OCI-M1 (cell line): ENCODE measurements around the gene CD58.

Experiments
- DNase-seq: peaks from one replicate; lab custom pipeline; 2025; lab: John Stamatoyannopoulos, UW

Gene CD58

DNA sequence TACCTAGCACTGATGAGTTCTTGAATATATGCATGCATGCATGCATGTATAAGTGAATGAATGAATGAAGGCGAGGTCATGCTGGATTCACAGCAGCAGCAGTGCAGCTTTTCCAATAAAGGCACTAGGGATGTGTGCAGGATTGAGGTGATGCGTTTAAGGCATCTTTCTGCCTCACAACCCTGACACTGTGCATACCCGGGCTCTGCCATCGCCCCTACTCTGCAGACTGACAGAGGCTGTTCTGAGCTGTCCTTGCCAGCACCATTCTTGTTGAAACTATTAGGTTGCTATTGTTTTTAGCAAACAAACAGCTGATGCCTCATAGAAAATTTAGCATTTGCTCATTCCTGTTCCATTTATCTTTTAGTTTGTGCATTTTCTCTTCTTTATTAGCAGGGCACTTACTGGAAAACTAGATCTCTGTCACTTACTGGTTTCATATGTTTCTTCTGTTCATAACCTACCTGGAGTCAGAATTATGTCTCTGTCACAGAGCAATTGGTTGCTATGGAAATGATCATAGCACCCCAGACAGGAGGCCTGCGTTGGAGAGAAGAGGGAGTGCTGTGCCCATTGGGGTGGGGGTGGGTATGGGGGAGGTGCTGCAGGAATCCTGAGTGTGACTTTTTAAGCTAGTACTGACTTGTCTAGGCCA is 79.0 kb downstream of the CD58 start:
- no peak for DNase-seq

DNA sequence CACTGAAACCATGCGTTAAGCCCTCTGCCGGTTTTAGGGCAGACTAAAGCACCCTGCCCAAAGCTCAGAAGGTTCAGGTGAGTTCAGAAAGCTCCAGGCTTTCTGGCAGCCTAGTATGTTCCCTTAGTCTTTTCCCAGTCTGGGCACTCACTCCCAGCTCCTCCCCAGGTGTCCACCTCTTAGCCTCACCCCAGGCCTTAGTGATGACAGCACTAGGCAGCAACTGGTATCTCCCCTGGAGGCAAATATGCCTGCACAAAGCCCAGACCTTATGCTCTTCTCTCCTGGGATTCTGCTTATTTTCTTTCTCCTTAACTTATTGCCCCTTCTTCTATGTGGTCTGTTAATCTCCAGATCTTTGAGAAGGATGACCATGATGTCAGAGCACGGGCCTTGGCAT is 80.2 kb downstream of the CD58 start:
- no peak for DNase-seq

DNA sequence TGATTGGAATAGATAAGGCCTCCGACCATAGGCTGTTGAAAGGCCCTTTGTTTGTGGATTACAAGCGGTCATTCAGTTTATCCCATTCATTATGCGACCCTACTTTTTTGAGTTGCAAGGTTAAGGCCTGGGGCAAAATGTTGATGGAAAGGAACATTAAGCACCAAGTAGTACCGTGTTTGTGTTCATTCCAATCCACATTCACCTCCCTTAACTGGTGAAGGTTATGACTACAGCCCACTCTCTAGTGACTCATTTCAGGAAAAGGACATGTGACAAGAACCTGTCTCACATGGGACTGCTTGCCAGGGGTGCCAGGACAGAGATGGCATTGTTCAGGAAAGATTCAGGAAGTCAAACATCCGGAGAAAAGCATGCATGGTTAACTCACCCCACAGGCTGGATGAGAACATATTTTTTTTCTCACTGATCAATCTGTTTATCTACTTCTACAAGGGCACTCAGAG is 81.6 kb downstream of the CD58 start:
- DNase-seq: no peak

DNA sequence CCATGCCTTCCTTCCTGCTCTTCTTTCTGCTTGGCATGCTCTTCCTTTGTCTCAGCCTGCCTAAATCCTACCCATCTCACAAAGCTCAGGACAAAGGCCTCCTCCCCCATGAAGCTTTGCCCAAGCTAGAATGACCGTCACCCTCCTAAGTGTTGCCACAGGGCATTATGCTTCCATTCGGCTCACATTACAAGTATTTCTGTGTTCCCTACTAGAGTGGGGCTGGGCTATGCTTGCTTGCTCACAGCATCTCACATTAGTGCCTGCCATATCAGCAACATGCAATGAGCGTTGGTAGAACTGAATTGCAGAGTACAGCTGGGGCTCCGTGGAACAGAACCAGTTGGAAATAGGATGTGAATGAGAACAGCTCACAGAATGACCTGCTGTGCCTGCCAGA is 82.8 kb downstream of the CD58 start:
- no peak for DNase-seq

DNA sequence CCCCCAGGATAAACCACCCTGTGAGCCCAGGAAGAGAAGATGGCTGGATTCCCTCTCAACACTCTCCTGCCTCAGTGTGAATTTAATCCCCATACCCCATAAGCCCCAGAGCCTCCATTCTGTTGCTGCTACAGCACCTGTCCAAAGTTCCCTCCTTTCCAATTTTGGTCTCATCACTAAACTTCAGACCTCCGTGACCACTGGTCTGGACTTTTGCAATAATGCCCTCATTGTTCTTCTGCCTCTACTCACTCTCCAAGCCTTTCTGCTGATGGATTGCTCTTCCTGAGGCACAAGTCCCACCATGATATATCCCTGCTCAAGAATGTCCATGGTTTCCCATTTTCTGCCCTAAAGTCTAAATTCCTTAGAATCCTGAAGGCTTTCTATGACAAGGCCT is 83.2 kb downstream of the CD58 start:
- DNase-seq: no peak

DNA sequence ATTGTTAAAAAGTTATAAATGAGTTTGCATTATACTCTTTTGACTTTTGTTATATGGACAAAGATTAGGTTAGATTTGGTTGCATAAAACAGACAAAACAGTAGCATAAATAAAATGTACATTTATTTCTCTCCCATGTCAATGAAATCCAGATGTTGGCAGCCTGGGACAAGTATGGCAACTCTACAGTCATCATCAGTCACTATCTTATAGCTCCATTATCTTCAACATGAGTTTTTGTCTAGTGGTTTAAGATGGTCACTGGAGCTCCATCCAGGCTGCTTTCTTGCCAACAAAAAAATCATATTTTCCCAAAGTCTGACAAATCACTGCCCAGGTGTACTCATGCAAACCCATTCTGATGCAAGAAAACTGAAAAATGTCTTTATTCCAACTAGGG is 83.8 kb downstream of the CD58 start:
- no peak for DNase-seq

DNA sequence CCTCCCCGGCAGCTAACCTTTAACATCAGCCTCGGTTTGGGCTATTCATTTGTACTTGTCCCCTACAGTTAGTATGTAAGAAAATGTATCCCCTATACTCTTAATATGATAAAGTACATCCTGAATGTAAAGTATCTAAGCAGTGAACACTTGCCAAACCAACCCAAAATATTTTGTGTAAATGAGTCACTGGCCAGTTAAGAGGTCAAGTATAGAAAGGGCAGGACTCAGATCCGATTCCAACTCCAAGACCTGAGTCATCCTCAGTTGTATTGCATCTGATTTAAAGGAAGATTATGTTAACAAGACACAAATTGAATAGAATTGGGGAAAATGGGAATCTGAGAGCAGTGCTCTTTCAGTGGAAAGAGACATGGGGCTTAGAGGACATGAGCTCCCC is 84.4 kb downstream of the CD58 start:
- DNase-seq: no peak

DNA sequence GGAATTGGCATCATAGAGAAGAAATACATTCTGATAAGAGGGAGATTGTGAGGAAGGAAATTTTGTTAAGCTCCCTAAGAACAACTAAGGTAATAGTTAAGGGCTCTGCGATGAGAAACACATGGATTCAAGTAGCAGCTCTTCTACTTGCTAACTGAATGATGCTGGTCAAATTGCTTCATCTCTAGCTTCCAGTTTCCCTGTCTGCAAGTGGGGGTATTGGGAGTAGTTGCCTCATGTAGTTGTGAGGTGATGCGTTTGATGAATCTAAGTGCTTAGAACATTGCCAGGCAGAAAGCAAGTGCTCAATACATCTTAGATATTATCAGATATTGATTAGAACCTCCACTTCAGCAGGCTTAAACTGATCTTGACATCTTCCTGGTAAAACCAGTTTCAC is 84.8 kb downstream of the CD58 start:
- DNase-seq: no peak

DNA sequence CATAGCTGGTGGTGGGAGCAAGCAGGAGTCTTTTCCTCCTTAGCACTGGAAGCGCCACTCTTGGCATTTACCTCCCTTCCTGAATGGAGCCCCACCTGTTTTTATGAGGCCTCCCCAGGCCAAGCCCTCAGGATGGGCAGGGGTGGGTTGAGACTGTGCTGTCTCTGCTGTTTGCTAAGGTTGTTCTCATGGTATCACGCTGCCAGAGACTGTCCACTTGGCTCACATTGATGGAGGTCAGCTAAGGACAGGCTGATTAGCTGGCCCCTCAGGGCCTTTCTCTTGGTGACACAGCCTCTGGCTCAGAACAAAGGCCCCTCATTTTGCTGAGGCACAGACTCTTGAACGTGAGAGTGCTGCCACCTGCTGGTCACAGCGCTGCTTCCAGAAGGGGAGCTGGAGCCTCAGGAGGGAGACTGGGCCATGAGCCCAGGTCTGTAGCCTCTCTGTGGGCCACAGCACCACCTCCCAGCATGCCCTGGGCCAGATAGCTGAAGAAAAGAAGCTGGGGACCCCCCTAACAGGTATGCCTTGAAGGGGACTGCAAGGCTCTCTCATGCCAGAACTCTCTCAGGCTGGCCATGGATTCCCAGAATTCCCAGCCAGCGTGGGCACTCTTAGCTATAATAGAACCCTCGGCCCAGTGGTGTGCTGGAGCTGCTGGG is 85.6 kb downstream of the CD58 start:
- DNase-seq: peak; percentile 90

DNA sequence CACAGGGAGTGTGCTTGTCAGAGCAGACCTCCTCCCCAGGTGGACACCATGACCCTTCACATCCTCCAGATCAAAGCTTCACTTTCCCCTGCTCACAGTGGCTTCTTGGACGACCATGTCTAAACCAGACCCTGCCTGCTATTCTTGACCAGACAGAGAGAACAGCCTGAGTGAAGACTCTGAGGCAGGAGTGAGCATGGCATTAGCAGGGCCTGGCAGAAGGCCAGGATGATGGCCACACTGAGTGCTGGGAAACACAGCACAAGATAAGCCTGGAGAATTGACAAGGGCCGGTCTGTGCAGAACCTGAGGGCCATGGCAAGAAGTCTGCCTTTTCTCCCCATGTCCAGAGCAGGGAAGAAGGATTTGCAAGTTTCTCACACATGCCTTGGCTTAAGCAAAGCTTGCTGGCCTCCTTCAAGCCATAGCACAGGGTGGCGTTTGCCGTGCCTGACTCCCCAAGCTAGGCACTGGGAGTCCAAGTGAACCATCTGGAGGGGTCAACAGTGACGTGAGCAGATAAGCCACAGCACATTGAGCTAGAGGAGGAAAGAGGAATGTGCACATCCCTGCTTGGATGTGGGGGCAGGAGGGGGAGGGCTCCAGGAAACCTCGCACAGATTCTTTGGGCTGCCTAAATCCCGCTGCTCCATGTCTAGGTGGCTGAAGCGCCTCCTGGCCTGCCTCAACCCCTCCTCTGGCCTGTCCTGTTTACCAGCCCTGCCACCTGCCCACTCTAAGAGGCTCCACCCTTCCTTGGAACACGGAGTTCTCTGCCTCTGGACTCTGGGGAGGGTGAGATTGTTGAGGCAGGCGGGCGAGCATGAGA is 87.1 kb downstream of the CD58 start:
- DNase-seq: peak; percentile 49

DNA sequence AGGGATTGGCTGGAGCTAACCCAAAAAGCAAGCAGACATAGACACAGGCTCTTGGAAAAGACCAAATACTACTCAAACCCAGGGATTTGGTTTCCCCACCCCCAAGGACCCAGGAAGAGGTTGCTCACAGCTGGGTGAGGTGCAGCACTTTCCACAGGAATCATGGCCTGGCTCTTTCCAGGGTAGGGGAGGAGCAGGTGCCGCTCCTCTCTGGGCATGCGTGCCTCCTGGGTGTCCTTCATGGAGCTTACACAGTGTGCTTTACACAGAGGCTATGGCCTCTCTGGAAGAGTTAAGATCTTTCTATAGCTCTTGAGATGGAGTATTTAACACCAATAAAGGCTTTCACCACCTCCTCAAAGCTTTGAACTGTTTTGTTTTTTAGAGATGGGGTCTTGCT is 88.3 kb downstream of the CD58 start:
- DNase-seq: no peak

DNA sequence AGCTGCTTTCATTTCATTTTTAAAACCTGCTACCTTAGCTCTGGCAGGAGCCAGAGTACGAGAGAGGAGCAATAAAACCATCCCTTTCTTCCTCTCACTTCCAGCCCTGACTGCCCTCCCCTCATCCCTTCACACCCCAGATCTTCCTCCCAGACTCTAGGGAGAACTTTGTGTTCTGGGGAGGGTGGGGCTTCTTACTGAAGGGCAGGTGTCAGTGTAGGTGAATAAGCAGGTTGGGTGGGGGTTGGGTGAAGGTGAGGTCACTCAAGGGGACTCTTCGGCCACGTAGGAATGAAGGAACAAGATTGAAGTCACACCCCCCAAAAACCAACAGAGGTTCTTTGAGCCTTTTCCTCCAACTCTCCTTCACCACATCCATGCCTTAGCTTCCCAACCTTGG is 88.9 kb downstream of the CD58 start:
- no peak for DNase-seq

DNA sequence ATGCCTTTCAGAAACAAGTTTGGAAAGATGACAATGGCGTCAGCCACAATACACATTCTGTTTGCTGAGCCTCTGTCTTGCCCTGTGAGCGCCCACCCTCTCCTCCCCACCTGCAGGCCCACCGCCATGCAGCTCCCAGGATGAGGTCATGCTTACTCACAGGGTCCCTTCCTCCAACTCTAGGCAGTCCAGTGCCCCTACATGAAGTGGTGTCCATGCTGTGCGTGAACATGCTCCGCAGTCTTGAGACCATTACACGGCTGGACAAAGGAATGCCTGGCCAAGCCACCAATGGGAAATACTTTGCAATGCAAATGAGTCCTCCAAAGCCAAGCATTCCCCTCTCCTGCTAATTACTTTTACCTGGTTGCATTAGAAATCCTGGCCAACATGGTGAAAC is 92.2 kb downstream of the CD58 start:
- no peak for DNase-seq

DNA sequence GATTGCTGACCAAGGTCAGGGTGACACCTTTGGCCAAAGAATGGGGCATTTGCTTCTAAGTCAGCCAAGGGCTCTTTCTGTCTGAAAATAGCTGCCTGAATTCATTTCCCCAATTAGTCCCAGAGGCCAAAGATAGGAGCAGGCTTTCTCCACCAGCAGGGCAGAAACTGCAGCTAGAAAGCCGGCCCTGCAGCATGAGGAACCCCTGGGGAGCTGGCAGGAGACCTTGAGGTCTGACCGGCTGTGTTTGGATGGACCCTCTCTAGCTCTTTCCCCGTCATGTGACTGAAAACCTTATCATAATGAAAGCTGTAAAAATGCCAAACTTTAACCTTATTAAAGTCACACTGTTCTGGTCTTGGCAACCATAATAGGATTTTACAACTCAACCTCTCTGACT is 93.4 kb downstream of the CD58 start:
- no peak for DNase-seq

DNA sequence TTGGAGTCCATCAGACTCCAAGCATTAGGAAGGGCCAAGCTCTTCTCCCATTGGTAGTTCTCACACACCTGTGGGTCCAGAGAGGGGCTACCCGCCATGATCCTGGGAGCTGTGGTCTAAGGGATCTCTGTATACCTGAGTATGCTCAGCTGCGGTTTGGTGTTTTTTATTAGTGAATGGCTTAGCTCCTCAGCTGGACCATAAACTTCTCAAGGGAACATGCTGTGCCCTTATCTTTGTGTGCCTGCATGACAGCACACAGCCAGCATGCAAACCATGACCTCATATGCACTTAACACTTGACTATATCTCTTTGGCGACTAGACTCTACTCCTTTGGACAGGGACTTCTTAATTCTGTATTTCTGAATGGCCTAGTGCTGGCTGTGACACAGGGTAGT is 94.5 kb downstream of the CD58 start:
- peak; percentile 48 for DNase-seq

DNA sequence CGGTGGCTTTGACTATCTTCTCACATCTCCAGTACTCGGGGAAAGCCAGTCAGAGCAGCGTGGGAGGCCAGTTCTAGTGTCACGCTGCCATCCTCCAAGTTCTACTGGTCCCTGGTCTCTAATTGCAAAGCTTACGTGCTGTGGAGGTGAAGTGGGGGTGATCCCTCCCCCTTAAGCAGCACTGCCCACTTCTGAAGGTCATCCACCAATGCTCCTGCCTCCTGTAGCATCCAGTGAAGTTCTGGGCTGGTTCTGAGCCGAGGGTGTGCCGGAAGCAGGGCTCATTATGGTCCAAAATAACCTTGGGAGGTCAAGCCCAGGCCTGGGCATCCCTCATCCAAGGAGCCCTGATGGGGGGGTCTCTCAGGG is 95.0 kb downstream of the CD58 start:
- DNase-seq: no peak

DNA sequence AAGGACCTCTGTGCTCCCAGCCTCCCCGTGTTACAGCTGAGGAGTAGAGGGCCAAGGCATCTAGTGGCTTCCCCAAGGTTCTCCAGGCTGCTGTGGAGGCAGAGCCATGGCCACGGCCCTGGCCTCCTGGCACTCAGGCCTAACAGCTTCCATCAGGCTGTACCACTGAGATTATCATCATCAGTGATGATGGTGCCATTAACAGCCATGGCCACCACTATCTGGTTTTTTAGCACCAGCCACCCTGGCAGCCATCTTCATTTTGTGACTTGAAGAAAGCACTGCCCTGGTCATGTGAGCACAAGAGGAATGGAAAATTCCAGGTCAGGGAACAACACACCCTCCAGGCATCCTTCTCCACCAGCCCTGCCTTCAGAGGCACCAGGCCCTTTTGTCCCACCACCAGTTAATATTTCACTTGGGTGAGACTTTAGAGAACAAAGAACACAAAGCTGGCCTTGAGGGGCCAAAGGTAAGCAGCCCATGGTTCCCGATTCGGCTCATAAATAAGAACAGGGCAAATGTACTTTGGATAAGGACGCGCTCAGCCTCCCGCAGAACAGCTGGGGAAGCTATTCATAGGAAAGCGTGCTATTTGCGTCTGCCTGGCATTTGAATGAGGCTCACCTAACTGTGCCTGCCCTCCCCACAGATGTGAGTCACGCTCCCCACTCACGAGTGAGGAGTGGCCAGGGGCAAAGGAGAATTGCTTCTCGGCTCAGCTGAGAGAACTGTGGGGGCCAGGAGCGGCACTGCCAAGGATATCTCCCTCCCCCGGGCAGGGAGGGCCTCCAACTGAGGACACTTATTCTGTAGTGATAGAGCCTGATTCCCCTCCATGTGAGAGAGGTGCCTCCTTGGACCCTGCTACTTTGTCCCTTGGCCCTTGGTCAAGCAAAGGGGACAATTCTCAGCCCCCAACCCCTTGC is 95.6 kb downstream of the CD58 start:
- DNase-seq: no peak

DNA sequence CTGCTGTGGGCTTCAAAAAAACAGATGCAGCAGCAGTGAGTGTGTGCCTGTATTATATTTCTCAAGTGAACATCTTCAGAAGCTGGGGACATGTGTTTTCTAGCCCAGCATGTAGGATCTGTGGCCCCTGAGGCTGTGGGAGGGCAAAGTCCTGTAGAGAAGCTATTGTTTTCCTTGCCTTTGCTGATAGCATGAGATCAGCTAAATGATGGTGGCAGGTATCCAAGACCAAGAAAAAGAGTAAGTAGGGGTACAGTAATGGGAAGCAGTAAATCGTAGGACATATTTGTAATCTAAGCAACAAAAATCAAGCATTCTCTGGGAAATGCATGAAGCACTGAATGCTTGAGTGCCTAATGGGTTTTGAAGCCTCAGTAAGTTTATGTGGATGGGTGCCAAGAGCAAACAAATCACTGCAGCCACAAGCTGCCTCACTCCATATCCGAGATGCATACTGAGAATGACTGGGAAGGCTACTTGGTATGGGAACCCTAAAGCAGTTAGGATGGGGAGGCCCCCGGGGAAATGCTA is 98.3 kb downstream of the CD58 start:
- no peak for DNase-seq

DNA sequence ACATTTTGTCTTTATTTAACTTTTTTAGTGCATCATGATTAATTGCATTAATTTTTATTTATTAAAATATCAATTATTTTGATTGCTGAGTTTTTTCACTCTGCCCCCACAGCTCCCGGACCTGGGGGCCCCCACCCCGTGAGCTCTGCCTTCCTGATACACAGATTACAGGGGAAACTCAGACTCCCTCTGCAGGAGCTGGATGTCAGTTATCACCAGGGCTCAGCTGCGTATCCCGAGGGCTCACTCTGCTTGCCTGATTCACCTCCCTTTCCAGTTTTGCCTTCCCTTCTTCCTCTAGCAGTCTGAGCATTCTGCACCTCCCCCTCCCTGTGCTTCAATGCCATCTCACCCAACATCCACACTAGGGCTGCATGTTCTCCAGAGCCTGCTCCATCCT is 99.6 kb downstream of the CD58 start:
- no peak for DNase-seq

DNA sequence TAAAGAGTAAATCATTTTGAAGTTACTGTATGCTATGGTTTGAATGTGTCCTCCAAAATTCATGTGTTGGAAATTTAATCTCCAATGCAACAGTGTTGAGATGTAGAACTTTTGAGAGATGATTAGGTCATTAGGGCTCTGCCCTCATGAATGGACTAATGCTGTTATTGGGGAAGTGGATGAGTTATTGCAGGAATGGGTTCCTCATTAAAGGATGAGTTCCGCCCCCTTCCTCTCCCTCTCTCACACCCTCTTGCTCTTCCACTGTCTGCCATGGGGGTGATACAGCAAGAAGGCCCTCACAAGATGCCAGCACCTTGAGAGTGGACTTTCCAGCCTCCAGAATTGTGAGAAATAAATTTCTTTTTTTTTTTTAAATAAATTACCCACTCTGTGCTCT is 100.2 kb downstream of the CD58 start:
- no peak for DNase-seq

DNA sequence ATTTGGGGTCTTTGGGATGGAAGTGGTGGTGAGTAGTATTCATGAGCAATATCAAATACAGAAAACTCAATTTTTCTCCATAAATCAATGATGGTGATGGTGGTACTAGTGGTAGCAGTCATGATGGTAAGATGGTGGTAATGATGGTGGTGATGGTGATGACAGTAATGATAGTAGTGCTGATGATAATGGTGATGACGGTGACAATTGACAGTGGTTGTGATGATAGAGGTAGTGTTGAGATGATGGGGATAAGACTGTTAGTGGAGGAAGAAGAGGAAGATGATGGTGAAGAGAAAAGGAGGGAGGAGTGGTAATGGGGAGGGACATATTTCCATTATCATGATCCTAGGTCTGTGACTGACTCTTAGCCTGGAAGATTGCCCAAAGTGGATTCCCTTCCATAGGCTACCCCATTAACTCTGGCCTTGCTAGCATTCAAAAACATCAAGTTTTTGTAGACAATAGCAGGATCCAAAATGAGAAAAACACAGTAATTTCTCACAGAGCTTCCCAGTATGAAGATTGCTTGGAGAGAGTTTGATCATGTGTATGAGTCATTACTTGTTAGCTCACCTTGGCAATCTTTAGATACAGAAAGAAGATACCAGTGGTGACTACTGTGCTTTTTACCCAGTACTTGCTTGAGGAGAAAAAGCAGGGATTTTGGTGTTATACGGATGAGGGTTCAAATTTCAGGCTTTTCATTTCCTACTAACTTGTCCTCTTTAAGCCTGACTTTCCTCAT is 103.8 kb downstream of the CD58 start:
- no peak for DNase-seq
